ENCODE data around the gene ARID3A. TPM values are rescaled to one million over a fixed set of nuclear protein-coding genes. Genes with fewer than 3 reads are reported as not detected.

The ARID3A gene
- total and polyA plus RNA-seq, 4 donors: 7.7 to 29.7 (median 19.8) TPM

GRCh38 chr19:977058-977464, 51.2 kb downstream of the ARID3A start:
- peaks cover 0 to 2% (median 0%) of the 10 kb centered on the region in 4 donors for H3K36me3 ChIP-seq (ENCODE audit: control insufficient read depth in 4 of 4, insufficient read depth in 4 of 4, low read length in 4 of 4)
- H3K9ac ChIP-seq (ENCODE audit: insufficient read depth in 1 of 2, low read length in 2 of 2): no peak overlapping the region
- no peak overlapping the region for H3K4me3 ChIP-seq
- TF ChIP-seq, protein P1, sequence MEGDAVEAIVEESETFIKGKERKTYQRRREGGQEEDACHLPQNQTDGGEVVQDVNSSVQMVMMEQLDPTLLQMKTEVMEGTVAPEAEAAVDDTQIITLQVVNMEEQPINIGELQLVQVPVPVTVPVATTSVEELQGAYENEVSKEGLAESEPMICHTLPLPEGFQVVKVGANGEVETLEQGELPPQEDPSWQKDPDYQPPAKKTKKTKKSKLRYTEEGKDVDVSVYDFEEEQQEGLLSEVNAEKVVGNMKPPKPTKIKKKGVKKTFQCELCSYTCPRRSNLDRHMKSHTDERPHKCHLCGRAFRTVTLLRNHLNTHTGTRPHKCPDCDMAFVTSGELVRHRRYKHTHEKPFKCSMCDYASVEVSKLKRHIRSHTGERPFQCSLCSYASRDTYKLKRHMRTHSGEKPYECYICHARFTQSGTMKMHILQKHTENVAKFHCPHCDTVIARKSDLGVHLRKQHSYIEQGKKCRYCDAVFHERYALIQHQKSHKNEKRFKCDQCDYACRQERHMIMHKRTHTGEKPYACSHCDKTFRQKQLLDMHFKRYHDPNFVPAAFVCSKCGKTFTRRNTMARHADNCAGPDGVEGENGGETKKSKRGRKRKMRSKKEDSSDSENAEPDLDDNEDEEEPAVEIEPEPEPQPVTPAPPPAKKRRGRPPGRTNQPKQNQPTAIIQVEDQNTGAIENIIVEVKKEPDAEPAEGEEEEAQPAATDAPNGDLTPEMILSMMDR (IDR thresholded peaks at IDR 0.05; ENCODE audit: control extremely low read depth, extremely low read depth): no peak
- H3K27me3 ChIP-seq (ENCODE audit: control insufficient read depth in 3 of 3, insufficient read depth in 3 of 3, low read length in 2 of 3): no peaks in the 10 kb centered on the region
- DNase-seq (no peak), ATAC-seq (ENCODE audit: insufficient read depth, low FRiP score) (no peak)
- 86 to 91% methylated on average over 24 of the region's 24 CpGs for WGBS, 2 donors
- no peak overlapping the region for H3K27ac ChIP-seq (ENCODE audit: low read depth in 1 of 2, low read length in 1 of 2)
- H3K4me1 ChIP-seq (ENCODE audit: control insufficient read depth in 5 of 5, insufficient read depth in 5 of 5, low read length in 5 of 5): peaks cover 0 to 14% (median 5%) of the 10 kb centered on the region in 5 donors
- no peaks in the 10 kb centered on the region for H3K9me3 ChIP-seq (ENCODE audit: control insufficient read depth in 4 of 4, insufficient read depth in 3 of 4, low read length in 3 of 4)

- peak in 2 of 3 donors; percentile 43 to 50 for DNase-seq
- Histone ChIP-seq H3K27me3 (ENCODE audit: control insufficient read depth in 3 of 3, insufficient read depth in 3 of 3, low read length in 2 of 3) (no peaks in the 10 kb centered on the region), H3K36me3 (ENCODE audit: control insufficient read depth in 4 of 4, insufficient read depth in 4 of 4, low read length in 4 of 4) (no peaks in the 10 kb centered on the region), H3K4me1 (ENCODE audit: control insufficient read depth in 5 of 5, insufficient read depth in 5 of 5, low read length in 5 of 5) (peaks cover 0 to 21% (median 9%) of the 10 kb centered on the region in 5 donors), H3K9ac (ENCODE audit: insufficient read depth in 1 of 2, low read length in 2 of 2) (no peak overlapping the region), H3K27ac (ENCODE audit: low read depth in 1 of 2, low read length in 1 of 2) (no peak overlapping the region), H3K4me3 (no peak overlapping the region), H3K9me3 (ENCODE audit: control insufficient read depth in 4 of 4, insufficient read depth in 3 of 4, low read length in 3 of 4) (no peaks in the 10 kb centered on the region)
- 63 to 84% methylated on average over 19 of the region's 19 CpGs for WGBS, 2 donors
- no peak for ATAC-seq (ENCODE audit: insufficient read depth, low FRiP score)
- TF ChIP-seq, protein P1 (IDR thresholded peaks at IDR 0.05; ENCODE audit: control extremely low read depth, extremely low read depth): no peak
These were observed 53.5 kb downstream of the ARID3A start for GRCh38 chr19:979318-979741.

GRCh38 chr19:980133-980998, 54.5 kb downstream of the ARID3A start:
- H3K27ac ChIP-seq (ENCODE audit: low read depth in 1 of 2, low read length in 1 of 2): no peak overlapping the region

More at GRCh38 chr19:980133-980998, 54.5 kb downstream of the ARID3A start:
- Histone ChIP-seq H3K4me3 (no peak overlapping the region), H3K9me3 (ENCODE audit: control insufficient read depth in 4 of 4, insufficient read depth in 3 of 4, low read length in 3 of 4) (no peaks in the 10 kb centered on the region), H3K27me3 (ENCODE audit: control insufficient read depth in 3 of 3, insufficient read depth in 3 of 3, low read length in 2 of 3) (no peaks in the 10 kb centered on the region), H3K36me3 (ENCODE audit: control insufficient read depth in 4 of 4, insufficient read depth in 4 of 4, low read length in 4 of 4) (no peaks in the 10 kb centered on the region), H3K9ac (ENCODE audit: insufficient read depth in 1 of 2, low read length in 2 of 2) (no peak overlapping the region), H3K4me1 (ENCODE audit: control insufficient read depth in 5 of 5, insufficient read depth in 5 of 5, low read length in 5 of 5) (peaks cover 0 to 26% (median 11%) of the 10 kb centered on the region in 5 donors)
- ATAC-seq (ENCODE audit: insufficient read depth, low FRiP score): no peak
- WGBS, 2 donors: 46 to 62% methylated on average over 32 of the region's 32 CpGs
- DNase-seq: peak; percentile 52 to 63 (median 60)
- TF ChIP-seq, protein P1 (IDR thresholded peaks at IDR 0.05; ENCODE audit: control extremely low read depth, extremely low read depth): no peak

All from lung (tissue), 12 donors.